ENCODE measurements around the gene TMCC1. TPM values are rescaled to one million over a fixed set of nuclear protein-coding genes. Genes with fewer than 3 reads are reported as not detected.

TMCC1 gene
- polyA plus RNA-seq, 2 of the 4 experiments (the other 2 are of a cell fraction), result 30.3 to 75.7 TPM

DNA sequence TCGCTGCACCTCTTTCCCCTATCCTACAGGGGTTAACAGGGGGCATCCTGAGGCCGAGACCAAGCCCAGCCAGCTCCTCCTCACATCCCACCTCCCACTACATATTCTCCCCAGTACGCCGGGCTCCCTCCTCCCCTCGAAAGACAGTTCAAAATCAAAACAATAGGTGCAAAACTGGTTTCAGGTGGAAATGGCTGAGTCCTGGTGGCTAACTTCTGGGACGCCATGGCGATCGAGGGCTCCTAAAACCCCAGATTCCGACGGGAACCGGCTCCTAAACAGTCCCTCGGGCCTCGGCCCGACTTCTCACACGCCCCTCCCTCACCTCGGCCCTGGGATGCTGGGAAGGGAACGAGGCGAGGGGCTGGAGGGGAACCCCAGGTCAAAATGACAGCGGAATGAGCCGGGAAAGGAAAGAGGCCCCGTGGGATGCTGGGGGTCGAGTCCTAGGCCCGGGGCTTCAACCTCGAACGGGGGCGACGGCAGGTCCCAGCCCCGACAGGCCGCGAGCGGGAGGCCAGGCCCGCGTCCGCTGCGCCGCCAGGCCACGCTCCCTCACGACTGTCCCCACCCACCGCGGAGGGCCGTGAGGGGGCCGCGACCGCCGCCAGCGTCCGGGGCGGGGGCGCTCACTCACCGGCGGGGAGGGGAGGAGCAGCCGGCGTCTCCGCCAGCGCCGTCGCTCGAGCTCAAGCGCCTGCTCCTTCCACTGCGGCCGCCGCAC, 492 bp downstream of the TMCC1 start:
- peak in 1 of 2 experiments; percentile 22 for DNase-seq (ENCODE audit: low read depth in 1 of 2, low spot score in 1 of 2)
- 2% methylated on average over 17 of the region's 62 CpGs for WGBS (ENCODE audit: missing lambda C conversion rate)
- POLR2A ChIA-PET, result interaction anchor here (0.6 to 1.0 kb wide), 3 partner anchors 8 to 31 kb away, joined by 3 to 4 read pairs (median 3); no protein-coding TSS in a partner anchor

DNA sequence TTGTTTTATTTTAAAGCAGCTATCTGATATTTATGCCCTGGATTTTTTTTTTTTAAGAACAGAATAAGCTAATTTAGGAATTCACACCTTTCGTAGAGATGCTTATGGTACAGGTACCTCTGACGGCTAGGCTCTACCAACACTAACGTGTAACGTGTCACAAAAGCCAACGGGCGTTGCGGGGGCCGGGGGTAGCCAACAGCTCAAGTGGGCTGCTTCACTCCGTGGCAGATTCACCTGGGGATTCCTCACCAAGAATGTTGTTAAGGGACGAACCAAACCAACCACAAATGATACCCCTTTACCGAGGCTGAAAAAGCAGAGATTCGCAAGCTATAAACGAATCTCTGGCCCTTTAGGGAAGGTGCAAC, 1.0 kb downstream of the TMCC1 start:
- 18% methylated on average over 13 of the region's 13 CpGs for WGBS (ENCODE audit: missing lambda C conversion rate)

More for the DNA sequence above, 492 bp downstream of the TMCC1 start:
- no peaks in the 10 kb centered on the region for H3K9me3 ChIP-seq
- ATAC-seq (peak; percentile 79 to 81), FAIRE-seq (no peak)
- TF ChIP-seq CEBPB (IDR thresholded peaks at IDR 0.05) (no peak), GATA3 (IDR thresholded peaks at IDR 0.05; ENCODE audit: borderline replicate concordance) (no peak), EP300 (IDR thresholded peaks at IDR 0.05) (no peak), PHF8 (IDR thresholded peaks at IDR 0.05; ENCODE audit: borderline replicate concordance, low read depth) (peak; percentile 77), POLR2A (IDR thresholded peaks at IDR 0.05; ENCODE audit: low read length) (peak; percentile 37), MAZ (IDR thresholded peaks at IDR 0.05; ENCODE audit: borderline replicate concordance, low read depth, low read length) (no peak), CBX2 (IDR thresholded peaks at IDR 0.05; ENCODE audit: borderline replicate concordance, low read depth) (no peak), ZFP36 (IDR thresholded peaks at IDR 0.05; ENCODE audit: borderline replicate concordance, partially characterized antibody) (no peak)
- TF ChIP-seq, protein P1, sequence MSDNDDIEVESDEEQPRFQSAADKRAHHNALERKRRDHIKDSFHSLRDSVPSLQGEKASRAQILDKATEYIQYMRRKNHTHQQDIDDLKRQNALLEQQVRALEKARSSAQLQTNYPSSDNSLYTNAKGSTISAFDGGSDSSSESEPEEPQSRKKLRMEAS (IDR thresholded peaks at IDR 0.05), result peak; percentile 15; the same call in 1 of the 2 replicates
- TF ChIP-seq, protein P2, sequence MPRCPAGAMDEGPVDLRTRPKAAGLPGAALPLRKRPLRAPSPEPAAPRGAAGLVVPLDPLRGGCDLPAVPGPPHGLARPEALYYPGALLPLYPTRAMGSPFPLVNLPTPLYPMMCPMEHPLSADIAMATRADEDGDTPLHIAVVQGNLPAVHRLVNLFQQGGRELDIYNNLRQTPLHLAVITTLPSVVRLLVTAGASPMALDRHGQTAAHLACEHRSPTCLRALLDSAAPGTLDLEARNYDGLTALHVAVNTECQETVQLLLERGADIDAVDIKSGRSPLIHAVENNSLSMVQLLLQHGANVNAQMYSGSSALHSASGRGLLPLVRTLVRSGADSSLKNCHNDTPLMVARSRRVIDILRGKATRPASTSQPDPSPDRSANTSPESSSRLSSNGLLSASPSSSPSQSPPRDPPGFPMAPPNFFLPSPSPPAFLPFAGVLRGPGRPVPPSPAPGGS (IDR thresholded peaks at IDR 0.05), result 0 out of 3 replicates have a peak, but pooled peaks have one; percentile 18
- TF ChIP-seq, protein P3, sequence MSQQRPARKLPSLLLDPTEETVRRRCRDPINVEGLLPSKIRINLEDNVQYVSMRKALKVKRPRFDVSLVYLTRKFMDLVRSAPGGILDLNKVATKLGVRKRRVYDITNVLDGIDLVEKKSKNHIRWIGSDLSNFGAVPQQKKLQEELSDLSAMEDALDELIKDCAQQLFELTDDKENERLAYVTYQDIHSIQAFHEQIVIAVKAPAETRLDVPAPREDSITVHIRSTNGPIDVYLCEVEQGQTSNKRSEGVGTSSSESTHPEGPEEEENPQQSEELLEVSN (IDR thresholded peaks at IDR 0.05; ENCODE audit: borderline replicate concordance, low read depth), result 0 out of 2 replicates have a peak, but pooled peaks have one; percentile 21
- H3K4me2 ChIP-seq, result peak overlapping the region; percentile 86
- H3K27ac ChIP-seq, result peak overlapping the region; percentile 88 to 99
- CTCF ChIA-PET, result interaction anchor here (0.8 to 1.2 kb wide), 4 partner anchors 17 to 67 kb away, joined by 3 to 4 read pairs (median 3); no protein-coding TSS in a partner anchor
- H3K4me3 ChIP-seq, result peak overlapping the region; percentile 59
- H3K4me1 ChIP-seq, result peaks cover 47% of the 10 kb centered on the region

More for the DNA sequence above, 1.0 kb downstream of the TMCC1 start:
- TF ChIP-seq HOXB13 (CRISPR knock-in tag; IDR thresholded peaks at IDR 0.05; ENCODE audit: low read depth) (no peak), MYC (IDR thresholded peaks at IDR 0.05; ENCODE audit: borderline replicate concordance, low read length) (no peak), POLR2AphosphoS2 (conservative IDR thresholded peaks at IDR 0.05; ENCODE audit: low read length) (no peak), NFE2L2 (conservative IDR thresholded peaks at IDR 0.05; ENCODE audit: low read length) (no peak)
- TF ChIP-seq, protein P4, sequence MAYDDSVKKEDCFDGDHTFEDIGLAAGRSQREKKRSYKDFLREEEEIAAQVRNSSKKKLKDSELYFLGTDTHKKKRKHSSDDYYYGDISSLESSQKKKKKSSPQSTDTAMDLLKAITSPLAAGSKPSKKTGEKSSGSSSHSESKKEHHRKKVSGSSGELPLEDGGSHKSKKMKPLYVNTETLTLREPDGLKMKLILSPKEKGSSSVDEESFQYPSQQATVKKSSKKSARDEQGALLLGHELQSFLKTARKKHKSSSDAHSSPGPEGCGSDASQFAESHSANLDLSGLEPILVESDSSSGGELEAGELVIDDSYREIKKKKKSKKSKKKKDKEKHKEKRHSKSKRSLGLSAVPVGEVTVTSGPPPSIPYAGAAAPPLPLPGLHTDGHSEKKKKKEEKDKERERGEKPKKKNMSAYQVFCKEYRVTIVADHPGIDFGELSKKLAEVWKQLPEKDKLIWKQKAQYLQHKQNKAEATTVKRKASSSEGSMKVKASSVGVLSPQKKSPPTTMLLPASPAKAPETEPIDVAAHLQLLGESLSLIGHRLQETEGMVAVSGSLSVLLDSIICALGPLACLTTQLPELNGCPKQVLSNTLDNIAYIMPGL (CRISPR knock-in tag; IDR thresholded peaks at IDR 0.05; ENCODE audit: borderline replicate concordance), result no peak
- TF ChIP-seq, protein P5, sequence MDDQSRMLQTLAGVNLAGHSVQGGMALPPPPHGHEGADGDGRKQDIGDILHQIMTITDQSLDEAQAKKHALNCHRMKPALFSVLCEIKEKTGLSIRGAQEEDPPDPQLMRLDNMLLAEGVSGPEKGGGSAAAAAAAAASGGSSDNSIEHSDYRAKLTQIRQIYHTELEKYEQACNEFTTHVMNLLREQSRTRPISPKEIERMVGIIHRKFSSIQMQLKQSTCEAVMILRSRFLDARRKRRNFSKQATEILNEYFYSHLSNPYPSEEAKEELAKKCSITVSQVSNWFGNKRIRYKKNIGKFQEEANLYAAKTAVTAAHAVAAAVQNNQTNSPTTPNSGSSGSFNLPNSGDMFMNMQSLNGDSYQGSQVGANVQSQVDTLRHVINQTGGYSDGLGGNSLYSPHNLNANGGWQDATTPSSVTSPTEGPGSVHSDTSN (IDR thresholded peaks at IDR 0.05), result no peak
- peaks cover 47% of the 10 kb centered on the region for H3K4me1 ChIP-seq
- CTCF ChIA-PET, result interaction anchor here (0.8 kb wide), 1 partner anchor 58 kb away, joined by 3 read pairs; no protein-coding TSS in a partner anchor
- peak in 1 of 2 experiments; percentile 6; a peak in 3 of 6 replicates for ATAC-seq
- peak overlapping the region; percentile 88 to 99 for H3K27ac ChIP-seq
- H3K4me2 ChIP-seq, result peak overlapping the region; percentile 86
- POLR2A ChIA-PET, result no interaction called here
- peak overlapping the region; percentile 59 for H3K4me3 ChIP-seq
- H3K9me3 ChIP-seq, result no peaks in the 10 kb centered on the region
- no peak for FAIRE-seq
- DNase-seq (ENCODE audit: low read depth in 1 of 2, low spot score in 1 of 2), result no peak

Data from A549 (cell line).